Ishikawa (cell line): ENCODE measurements around the gene EPB41L2.

Source experiments
- CEBPB ChIP-seq: IDR thresholded peaks from 2 replicates; pipeline ENCODE4 v1.6.1; 2012
- CREB1 ChIP-seq: IDR thresholded peaks from 2 replicates; pipeline ENCODE4 v1.6.1; 2012; ENCODE audit warnings: low read depth
- EGR1 ChIP-seq: IDR thresholded peaks from 2 replicates; pipeline ENCODE4 v1.6.1; 2012
- MAX ChIP-seq: IDR thresholded peaks from 2 replicates; pipeline ENCODE4 v1.6.1; 2012
- REST ChIP-seq: IDR thresholded peaks from 2 replicates; pipeline ENCODE4 v1.6.1; 2012; ENCODE audit warnings: low read depth, mild to moderate bottlenecking
- USF1 ChIP-seq: IDR thresholded peaks from 2 replicates; pipeline ENCODE4 v1.6.1; 2012
- YY1 ChIP-seq: IDR thresholded peaks from 2 replicates; pipeline ENCODE4 v1.6.1; 2012; ENCODE audit warnings: low read depth

- no peak for TF ChIP-seq USF1
- TF ChIP-seq EGR1, result no peak
- TF ChIP-seq MAX, result no peak
- TF ChIP-seq YY1, result no peak
- TF ChIP-seq CREB1, result no peak
- no peak for TF ChIP-seq REST
- TF ChIP-seq CEBPB, result no peak
Measured at GRCh38 chr6:130920969-130921368, 142.1 kb downstream of the EPB41L2 start.
